Islet of Langerhans (tissue), 1 donor: ENCODE measurements around the gene DLGAP4.
"Not testable (repeated sequence)": the region's sequence is repeated elsewhere in the genome, so short reads cannot be mapped to it uniquely, and the experiment has no call there.

Experiments used
- FAIRE-seq: peaks from one replicate; lab custom pipeline; 2011; peaks lifted over from hg19 to GRCh38; lab: Jason Lieb, UNC

Gene DLGAP4

DNA sequence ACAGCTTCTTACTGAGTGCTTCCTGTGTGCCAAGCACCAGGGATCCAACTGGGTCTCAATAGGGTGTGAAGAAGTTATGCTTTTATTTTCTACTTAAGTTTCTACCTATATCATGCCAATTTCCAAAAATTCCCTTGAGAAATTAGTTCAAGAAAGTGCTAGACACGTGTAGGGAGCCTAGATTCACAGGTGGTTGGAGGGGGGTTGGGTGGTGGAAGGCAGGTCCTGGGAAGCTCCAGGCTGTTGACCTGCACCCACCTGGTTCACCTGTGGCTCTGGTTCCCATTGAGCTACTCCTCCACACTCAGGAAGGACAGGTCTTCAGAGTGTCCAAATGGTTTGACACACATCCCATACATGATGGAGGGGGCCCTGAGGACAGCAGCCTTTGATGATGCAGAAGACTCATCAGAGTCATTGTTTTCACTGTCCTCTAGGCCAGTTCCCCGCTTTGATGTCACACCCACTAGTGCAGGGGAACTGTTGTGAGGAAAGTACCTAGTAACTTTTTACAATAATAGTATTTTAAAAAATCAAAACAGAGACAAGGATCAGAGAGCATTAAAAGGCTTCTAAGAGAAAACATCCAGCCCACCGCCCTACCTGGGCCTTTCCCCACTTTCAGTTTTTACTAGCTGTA lies 195.3 kb downstream of the DLGAP4 start:
- no peak for FAIRE-seq

DNA sequence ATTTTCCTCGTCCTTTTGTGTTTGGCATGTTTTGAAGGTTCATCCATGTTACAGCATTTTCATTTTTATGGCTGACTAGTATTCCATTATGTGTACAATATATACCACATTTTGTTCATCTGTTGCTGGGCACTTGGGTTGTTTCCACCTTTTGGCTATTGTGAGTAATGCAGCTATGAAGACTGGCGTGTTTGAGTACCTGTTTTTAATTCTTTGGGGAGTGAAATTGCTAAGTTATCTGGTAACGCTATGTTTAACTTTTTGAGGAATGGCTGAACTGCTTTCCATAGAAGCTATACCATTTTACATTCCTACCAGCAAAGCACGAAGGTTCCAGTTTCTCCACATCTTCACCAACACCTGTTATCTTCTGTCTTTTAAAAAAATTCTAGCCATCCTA lies 198.2 kb downstream of the DLGAP4 start:
- no peak for FAIRE-seq

DNA sequence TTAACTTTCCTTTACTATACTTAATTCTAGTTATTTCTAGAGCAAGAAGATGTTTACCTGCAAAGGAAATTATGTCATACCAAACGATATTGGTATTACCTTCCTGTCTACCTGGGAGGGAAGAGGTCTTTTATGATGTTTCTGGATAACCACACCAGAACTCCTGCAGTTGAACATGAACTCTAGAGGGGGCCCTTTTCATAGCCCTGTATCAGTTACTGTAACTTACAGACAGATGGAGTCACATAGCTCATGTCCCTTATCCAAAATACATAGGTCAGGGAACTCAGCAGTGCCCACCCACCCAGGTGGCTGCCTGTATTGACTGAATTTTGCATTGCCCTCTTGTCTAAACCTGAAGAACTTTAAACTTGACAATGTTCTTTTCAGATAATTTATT lies 200.1 kb downstream of the DLGAP4 start:
- no peak for FAIRE-seq

DNA sequence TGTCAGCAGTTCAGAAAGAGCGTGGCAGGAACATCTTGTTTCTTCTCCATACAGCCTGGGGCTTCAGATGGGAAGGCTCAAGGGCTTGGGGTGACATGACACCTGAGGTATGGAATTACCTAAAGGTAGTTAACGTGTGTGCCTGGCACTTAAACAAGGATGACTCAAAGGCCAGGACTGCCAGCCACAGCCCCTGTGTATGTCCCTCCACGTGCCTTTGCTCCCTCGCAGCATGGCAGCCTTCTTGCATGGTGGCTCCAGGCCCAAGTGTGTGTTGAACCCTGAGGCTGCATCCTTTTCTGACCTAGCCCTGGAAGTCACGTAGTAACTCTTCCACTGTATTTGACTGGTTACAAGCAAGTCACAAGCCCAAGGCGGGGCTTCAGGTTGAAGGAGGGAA lies 201.6 kb downstream of the DLGAP4 start:
- no peak for FAIRE-seq

DNA sequence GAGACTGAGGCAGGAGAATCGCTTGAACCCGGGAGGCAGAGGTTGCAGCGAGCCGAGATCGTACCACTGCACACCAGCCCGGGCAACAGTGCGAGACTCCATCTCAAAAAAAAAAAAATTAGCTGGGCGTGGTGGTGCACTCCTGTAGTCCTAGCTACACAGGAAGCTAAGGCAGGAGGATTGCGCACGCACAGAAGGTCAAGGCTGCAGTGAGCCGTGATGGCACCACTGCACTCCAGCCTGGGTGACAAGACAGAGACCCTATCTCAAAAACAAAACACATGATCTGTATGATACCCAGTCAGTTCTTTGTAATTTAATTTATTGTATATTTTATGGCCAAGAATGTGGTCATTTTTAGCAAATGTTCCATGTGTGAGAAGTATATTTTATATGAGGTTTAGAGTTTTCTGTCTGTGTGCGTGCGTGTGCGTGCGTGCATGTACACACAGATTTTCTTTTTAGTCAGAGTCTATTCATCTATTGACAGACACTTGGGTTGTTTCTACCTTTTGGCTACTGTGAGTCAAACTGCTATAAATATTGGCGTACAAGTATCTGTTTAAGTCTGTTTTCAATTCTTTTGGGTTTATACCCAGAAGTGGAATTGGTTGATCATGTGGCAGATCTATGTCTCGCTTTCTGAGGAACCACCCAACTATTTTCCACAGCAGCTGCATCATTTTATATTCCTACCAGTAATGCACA lies 213.0 kb downstream of the DLGAP4 start:
- FAIRE-seq: no peak

DNA sequence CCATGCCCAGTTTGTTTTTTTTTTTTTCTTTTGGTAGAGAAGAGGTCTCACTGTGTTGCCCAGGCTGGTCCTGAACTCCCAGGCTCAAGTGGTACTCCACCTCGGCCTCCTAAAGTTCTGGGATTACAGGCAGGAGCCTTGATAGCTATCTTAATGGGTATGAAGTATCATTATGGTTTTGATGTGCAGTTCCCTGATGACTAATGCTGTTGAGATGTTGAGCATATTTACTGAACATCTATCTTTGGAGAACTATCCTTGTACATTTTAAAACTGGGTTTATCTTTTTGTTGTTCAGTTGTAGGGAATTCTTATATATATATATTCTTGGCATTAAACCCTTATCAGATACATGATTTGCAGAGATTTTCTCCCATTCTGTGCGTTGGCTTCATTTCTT lies 213.8 kb downstream of the DLGAP4 start:
- no peak for FAIRE-seq

DNA sequence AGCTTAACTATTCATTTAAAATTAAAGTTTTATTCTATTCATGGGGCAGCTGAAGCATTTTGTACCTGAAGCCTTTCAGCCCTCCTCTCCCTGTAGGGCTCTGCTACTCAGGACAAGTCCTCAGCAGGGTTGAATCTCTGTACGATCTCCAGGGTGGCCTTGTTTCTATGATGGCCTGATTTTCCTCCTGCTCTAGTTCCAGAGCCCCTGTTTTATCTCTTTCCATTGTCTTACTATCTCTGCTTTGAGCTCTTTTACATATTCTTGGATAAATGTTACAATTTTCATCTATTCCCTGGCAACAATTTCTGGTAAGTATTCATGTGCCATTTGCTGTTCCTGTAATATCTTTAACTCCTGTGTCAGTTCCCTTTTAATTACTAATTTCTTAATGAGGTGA lies 215.4 kb downstream of the DLGAP4 start:
- FAIRE-seq: no peak

DNA sequence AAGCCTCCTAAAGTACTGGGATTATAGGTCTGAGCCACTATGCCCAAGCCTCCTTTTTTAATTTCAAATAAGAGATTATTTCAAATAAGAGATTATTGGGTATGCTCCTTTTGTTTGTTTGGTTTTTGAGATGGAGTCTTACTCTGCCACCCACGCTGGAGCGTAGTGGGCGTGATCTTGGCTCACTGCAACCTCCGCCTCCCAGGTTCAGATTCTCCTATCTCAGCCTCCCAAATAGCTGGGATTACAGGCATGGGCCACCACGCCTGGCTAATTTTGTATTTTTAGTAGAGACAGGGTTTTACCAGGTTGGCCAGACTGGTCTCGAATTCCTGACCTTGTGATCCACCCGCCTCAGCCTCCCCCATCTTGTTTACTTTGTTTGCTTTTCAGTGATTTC lies 216.3 kb downstream of the DLGAP4 start:
- not testable (repeated sequence) for FAIRE-seq

DNA sequence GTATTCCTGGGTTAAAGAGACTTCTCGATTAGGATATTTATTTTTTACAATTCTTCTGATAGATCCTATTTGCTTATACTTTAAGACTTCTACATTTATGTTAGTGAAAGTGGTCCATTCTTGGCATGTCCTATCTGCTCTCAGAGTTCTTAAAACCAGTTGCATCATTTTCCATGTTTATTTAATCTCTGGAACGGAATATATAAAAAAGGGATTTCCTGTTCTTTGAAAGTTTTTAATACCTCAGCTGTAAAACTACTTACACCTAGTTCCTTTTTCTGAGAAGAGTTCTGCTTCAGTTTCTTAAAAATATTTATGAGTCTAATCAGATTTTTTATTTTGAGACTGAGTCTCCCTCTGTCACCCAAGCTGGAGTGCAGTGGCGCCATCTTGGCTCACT lies 217.2 kb downstream of the DLGAP4 start:
- peak; percentile 27 for FAIRE-seq

DNA sequence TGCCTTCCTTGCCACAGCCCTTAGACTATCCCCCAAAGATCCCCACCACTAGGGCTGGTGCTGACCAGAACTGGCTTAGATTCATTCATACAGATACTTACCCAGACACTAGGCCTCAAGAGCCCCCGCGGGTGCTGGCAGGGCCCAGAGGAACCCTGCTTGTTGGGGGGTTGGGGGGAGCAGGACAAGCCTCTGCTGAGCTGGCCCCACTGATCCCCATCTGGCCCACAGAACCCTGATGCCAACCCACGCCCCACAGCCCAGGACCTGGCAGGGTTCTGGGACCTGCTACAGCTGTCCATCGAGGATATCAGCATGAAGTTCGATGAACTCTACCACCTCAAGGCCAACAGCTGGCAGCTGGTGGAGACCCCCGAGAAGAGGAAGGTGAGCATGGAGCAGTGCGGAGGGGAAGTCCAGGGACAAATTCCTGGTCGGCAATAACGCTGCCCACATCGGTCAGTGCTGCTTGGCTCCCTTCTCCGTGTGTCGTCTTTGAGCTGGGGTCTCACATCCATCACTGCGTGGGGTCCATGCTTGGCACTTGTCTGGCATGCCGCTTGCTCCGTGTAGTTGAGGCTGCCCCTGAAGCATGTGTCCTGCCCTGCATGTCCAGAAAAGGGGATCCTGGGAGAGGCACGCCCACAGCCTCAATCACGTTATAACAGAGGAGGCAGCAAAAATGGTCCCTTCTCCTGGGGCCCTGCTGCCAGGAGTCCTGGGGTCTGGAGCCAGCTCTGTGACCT lies 219.7 kb downstream of the DLGAP4 start:
- FAIRE-seq: no peak

DNA sequence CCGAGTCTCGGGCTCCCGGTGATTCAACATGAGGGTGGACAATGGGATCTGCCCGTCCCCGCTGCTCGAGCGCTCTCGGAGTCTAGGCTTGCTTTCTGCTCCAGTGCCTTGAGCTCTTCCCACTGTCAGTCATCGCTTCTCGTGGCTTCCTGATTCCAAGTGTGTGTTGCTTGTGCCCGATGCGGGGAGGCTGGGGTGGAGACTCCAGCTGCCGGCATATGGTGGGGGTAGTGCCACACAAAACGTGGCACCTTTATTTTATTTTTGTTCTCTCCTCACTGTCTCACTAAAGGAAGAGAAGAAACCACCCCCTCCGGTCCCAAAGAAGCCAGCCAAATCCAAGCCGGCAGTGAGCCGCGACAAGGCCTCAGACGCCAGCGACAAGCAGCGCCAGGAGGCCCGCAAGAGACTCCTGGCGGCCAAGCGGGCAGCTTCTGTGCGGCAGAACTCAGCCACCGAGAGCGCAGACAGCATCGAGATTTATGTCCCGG lies 220.4 kb downstream of the DLGAP4 start:
- no peak for FAIRE-seq

DNA sequence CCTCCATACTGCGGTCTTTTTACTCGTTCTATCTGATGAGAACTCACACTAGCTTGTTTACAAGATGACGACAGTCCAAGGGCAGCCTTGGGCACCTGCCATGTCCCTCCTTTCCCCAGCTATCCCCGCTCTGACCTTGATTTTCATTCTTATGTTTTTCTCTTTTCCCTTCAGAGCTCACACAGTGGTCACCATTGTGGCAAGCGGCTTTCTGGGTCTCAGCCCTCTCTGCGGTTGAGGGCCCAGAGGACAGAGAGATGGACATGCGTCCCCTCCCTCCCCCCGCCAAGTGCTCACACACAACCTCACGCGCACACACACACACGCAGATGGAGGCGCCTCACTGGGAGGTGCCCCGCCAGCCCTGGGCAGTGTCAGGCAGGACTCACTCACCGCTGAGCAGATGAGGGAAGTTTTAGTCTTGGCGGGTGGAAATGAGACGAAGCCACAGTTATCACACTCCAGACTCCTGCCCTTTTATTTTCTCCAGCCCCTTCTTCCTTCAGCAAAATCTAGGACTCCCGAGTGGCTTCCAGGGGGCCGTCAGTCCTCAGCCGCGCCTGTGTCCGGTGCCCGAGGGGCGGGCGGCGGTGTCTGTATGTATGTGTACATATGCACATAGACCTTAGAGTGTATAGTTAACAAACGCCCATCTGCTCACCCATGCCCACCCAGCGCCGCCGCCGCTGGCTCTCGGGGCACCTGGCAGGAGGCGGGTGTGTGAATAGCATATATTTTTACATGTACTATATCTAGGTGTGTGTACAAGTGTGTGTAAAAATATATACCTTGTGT lies 221.4 kb downstream of the DLGAP4 start:
- no peak for FAIRE-seq

DNA sequence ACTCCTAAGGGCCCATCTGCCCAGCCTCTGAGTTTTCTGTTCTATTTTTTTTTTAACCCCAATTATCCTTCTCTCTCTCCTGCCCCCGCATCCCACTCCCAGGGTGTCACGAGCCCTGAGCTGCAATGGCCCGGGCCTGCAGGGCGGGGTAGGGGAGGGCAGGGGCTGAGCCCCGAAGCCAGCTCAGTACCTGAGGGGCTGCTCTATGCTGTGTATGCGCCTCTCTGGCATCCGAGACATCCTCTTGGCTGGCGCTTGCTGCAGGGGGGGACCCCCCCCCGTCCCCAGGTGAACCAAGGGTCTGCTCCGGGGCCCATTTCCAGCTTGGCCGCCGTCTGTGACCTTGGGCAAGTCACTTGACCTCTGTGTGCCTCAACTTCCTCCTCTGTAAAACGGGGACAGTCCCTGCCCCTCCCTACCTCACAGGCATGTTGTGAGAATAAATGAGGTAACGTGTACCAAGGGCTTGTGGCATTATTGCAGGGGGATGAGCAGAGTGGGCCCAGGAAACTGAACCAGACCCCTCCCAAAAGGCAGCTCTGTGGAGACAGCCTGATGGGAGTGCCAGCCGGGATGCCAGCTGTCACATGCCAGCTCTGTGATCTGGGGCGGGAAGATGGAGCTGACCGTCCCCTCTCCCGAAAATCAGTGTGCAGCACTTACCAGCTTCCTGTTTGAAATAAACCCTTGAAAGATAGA lies 222.2 kb downstream of the DLGAP4 start:
- FAIRE-seq: no peak

DNA sequence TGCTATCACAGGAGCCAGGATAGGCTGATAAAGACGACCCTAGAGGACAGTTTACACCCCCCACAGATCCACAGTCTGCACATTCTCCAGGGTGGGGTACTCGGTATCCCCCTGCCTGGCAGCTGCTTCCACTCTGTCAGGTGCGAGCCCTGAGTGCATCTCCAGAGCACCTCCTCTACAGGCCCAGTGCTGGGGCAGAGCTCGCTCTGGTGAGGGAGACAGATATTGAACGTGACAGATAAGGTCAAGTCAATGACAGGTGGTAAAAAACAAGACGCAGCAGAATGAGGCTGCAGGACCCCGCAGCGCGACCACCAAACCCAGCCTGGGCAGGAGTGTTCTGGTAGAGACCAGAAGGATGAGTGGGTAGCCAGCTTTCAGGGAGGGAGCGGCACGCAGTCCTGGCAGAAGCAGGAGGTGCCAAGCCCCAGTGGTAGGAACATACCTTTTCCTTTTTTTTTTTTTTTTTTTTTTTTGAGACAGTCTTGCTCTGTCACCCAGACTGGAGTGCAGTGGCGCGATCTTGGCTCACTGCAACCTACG lies 222.8 kb downstream of the DLGAP4 start:
- no peak for FAIRE-seq

DNA sequence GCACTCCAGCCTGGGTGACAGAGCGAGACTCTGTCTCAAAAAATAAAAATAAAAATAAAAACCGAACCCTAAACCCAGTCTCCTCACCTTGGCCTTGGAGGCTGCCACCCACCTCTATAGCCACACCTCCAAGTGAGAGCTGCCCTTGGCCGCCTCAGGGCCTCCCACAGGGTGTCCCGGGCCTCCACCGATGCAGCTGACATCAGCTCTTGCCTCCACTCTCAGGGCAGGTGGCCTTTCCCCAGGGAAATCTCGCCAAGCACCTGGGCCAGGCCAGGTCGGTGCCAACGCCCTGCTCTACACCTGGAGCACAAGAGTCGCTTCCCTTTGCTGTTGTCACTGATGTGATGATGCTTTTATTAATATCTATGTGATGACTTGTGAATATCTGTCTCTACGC lies 226.2 kb downstream of the DLGAP4 start:
- FAIRE-seq: no peak

DNA sequence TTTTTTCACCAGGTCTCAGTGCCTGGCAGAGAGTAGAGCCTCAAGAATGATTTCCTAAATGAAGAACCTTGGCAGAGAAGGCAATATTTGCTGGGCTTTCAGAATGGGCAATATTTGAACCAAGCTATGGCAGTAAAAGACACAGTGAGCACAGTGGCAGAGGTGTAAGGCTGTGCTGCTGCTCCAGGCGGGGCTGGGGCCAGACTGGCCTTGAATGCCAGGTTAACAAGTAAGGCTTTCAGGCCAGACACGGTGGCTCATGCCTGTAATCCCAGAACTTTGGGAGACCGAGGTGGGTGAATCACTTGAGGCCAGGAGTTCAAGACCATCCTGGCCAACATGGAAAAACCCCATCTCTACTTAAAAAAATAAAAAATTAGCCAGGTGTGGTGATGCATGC lies 226.7 kb downstream of the DLGAP4 start:
- FAIRE-seq: no peak

DNA sequence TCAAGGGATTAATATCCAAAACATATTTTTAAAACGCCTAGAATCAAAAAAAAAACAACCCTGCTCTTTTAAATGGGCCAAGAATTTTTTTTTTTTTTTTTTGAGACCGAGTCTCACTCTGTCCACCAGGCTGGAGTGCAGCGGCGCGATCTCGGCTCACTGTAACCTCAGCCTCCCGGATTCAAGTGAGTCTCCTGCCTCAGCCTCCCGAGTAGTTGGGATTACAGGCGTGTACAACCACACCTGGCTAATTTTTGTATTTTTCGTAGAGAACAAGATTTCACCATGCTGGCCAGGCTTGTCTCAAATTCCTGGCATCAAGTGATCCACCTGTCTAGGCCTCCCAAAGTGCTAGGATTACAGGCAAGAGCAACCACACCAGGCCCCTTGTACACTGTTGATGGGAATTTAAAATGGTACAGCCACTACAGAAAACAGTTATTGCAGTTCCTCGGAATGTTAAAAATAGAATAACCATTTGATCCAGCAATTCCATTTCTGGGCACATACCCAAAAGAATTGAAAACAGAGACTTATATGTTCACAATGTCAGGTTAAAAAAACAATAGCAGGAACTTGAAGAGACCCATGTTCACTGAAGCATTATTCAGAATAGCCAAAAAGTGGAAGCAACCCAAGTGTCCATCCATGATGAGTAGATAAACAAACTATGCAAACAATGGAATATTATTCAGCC lies 232.0 kb downstream of the DLGAP4 start:
- no peak for FAIRE-seq

DNA sequence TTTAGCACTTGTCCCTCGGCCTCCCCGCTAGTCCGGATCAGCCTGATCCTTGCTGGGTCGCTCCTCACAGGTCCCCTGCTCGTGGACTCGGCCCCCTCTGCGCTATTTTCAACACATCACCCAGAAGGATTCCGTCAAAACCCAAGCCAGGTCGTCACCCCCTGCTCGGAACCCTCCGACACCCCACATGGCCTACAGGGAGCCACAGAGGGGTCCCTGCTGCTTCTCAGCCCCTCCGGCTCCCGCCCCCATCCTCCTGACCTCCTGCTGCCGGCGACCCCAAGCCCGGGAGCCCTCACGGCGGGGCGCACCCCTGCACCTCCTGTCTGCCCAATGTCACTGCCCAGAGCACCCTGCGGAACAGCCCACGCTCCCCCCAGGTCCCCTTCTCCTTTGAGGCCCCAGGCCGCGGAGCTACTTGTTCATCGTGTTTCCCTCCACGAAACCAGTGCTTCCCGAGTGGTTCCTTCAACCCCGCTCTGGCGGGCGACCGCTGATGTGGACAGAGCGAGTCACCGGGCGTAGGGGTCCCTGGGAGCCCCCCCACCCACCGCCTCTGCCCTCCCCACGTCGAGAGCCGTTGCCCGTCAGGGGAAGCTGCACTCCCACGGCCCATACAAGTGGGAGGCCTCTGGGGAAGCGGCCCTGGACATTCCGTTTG lies 234.5 kb downstream of the DLGAP4 start:
- no peak for FAIRE-seq

DNA sequence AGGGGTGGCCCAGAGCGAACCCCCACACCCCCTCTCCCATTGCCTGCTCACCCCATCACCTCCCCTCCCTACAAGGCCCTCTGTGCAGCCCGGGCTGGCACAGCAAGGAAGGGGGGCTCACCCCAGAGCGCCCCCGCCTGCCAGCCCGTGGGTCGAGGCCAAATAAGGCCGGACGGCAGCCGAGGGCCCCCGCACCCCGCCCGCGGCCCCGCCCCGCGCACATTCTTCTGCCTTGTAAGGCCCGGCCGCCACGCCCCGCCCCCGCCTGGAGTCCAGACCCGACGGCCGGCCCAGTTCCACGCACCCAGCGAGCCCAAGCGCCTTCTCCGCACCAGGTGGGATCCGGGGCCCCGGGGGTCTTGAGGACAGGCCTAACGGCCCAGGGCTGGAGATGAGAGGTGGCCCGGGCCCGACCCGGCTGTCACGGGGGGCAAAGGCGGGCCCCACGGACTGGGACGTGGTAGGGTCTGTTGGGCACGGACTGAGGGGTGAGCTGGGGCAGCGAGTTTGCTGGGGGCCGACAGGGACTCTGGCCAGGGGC lies 235.2 kb downstream of the DLGAP4 start, which contains the start of gene MYL9:
Gene MYL9 (plus strand): TSS at position 293 of the 541 bp plus-strand sequence. CDS start 3,366 bp downstream, outside the sequence.
- FAIRE-seq: no peak
